Activated T-helper 1 cell treated with anti-CD3 and anti-CD28 coated beads, Interleukin-12 subunit alpha, Interleukin-12 subunit beta, Interleukin-2, Interleukin-4 antibody, amounts not matched to agents 30 ng/mL and 10 ng/mL and 1 ng/mL, durations not matched to agents 14 hours and 24 hours and 36 hours (primary cell): ENCODE results near the gene EXOC6B. TPM values are rescaled to one million over a fixed set of nuclear protein-coding genes. Genes with fewer than 3 reads are reported as not detected.

Source experiments
- DNase-seq: peaks from one replicate; pipeline ENCODE4 v3.0.0; 2021; ENCODE audit warnings: low spot score
- H3K27ac Mint-ChIP-seq: one replicate; pipeline ENCODE4 v1.8.0; 2021; ENCODE audit warnings: mild to moderate bottlenecking, mixed read lengths
- H3K27me3 Mint-ChIP-seq: one replicate; pipeline ENCODE4 v1.8.0; 2022; ENCODE audit warnings: mild to moderate bottlenecking, moderate library complexity, mixed read lengths; ENCODE audit not compliant: insufficient read depth
- H3K36me3 Mint-ChIP-seq: one replicate; pipeline ENCODE4 v1.8.0; 2021; ENCODE audit warnings: low read depth, mixed read lengths
- H3K4me1 Mint-ChIP-seq: one replicate; pipeline ENCODE4 v1.8.0; 2021; ENCODE audit warnings: low read depth, mixed read lengths
- H3K4me3 Mint-ChIP-seq: one replicate; pipeline ENCODE4 v1.8.0; 2021; ENCODE audit warnings: mild to moderate bottlenecking, moderate library complexity, mixed read lengths
- H3K9me3 Mint-ChIP-seq: one replicate; pipeline ENCODE4 v1.8.0; 2021; ENCODE audit warnings: mixed read lengths
- intact Hi-C: fragments of 100-400 bp; cut with micrococcal nuclease; formaldehyde crosslinking; loops from one replicate; pipeline ENCODE4 v1.15.1; 2024
- total RNA-seq: library from RNA; stranded (reverse); gene quantifications from 2 replicates; pipeline ENCODE4 v1.2.3, GENCODE V29; 2022

Gene EXOC6B
- total RNA-seq, 1 donor from 2014 or later, result 7.7 TPM

GRCh38 chr2:72341639-72342038 lies 484.2 kb downstream of the EXOC6B start:
- Mint-ChIP-seq H3K9me3 (peaks cover 3% of the 10 kb centered on the region), H3K27me3 (no peaks in the 10 kb centered on the region), H3K4me3 (no peak overlapping the region), H3K27ac (no peak overlapping the region), H3K36me3 (no peaks in the 10 kb centered on the region), H3K4me1 (no peaks in the 10 kb centered on the region)
- intact Hi-C loops, result no loop called here
- no peak for DNase-seq

DNA sequence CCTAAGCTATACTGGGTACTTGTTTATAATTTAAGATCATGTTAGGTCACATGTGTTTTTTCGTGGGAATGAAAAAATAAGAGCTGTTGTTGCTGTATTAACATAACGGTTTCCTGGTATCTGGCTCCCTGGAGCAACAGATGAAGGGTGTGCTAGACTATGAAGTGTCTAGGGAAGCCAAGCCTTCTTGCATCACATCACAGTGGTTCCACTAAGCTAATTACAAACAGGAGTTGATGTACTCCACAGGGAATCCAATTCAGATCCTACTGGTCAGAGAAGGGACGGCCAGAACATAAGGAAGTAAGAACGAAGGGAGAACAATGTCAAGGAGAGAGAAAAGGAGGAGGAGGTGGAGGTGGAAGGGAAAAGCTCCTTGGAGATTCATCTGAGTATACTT lies 485.2 kb downstream of the EXOC6B start:
- Mint-ChIP-seq H3K36me3 (no peaks in the 10 kb centered on the region), H3K27ac (no peak overlapping the region), H3K4me3 (no peak overlapping the region), H3K27me3 (no peaks in the 10 kb centered on the region), H3K9me3 (peaks cover 3% of the 10 kb centered on the region), H3K4me1 (no peaks in the 10 kb centered on the region)
- no peak for DNase-seq
- intact Hi-C loops, result no loop called here

GRCh38 chr2:72338076-72338475 lies 487.8 kb downstream of the EXOC6B start:
- Mint-ChIP-seq H3K4me1 (no peaks in the 10 kb centered on the region), H3K27ac (no peak overlapping the region), H3K9me3 (no peaks in the 10 kb centered on the region), H3K36me3 (no peaks in the 10 kb centered on the region), H3K4me3 (no peak overlapping the region), H3K27me3 (no peaks in the 10 kb centered on the region)
- intact Hi-C loops, result no loop called here
- DNase-seq, result no peak

GRCh38 chr2:72332720-72333119 lies 493.1 kb downstream of the EXOC6B start:
- intact Hi-C loops, result no loop called here
- Mint-ChIP-seq H3K4me1 (no peaks in the 10 kb centered on the region), H3K9me3 (peaks cover 3% of the 10 kb centered on the region), H3K27me3 (no peaks in the 10 kb centered on the region), H3K36me3 (no peaks in the 10 kb centered on the region), H3K27ac (no peak overlapping the region), H3K4me3 (no peak overlapping the region)
- DNase-seq, result no peak

GRCh38 chr2:72330652-72331051 lies 495.2 kb downstream of the EXOC6B start:
- no peaks in the 10 kb centered on the region for H3K27me3 Mint-ChIP-seq
- no peaks in the 10 kb centered on the region for H3K4me1 Mint-ChIP-seq
- H3K9me3 Mint-ChIP-seq, result peaks cover 3% of the 10 kb centered on the region
- intact Hi-C loops, result no loop called here
- H3K4me3 Mint-ChIP-seq, result no peak overlapping the region
- no peaks in the 10 kb centered on the region for H3K36me3 Mint-ChIP-seq
- no peak for DNase-seq
- no peak overlapping the region for H3K27ac Mint-ChIP-seq

DNA sequence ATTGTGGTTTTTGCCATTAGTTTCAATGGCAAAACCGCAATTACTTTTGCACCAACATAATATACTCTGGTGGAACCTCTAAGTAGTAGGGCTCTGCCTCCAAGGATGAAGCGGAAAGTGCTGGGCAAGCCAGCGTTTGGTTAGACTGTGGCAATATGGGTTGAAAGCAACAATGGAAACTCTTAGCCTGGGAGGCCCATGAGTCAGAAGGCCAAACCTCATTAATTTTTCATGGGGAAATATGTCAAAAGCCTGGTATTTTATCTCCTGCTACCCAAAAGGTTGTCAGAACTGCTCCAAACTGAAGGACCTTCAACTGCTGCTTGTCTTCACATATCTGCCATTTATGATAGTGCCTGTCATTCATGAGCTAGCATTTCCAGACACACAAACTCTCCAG lies 499.1 kb downstream of the EXOC6B start:
- no peaks in the 10 kb centered on the region for H3K36me3 Mint-ChIP-seq

GRCh38 chr2:72325592-72326422 lies 500.0 kb downstream of the EXOC6B start:
- intact Hi-C loops, result no loop called here
- H3K4me1 Mint-ChIP-seq, result no peaks in the 10 kb centered on the region
- no peaks in the 10 kb centered on the region for H3K27me3 Mint-ChIP-seq
- H3K4me3 Mint-ChIP-seq, result no peak overlapping the region
- H3K27ac Mint-ChIP-seq, result no peak overlapping the region
- H3K9me3 Mint-ChIP-seq, result peaks cover 3% of the 10 kb centered on the region
- DNase-seq, result no peak
- H3K36me3 Mint-ChIP-seq, result no peaks in the 10 kb centered on the region

More for the DNA sequence above, 499.1 kb downstream of the EXOC6B start:
- no peak for DNase-seq
- no peaks in the 10 kb centered on the region for H3K4me1 Mint-ChIP-seq
- peaks cover 3% of the 10 kb centered on the region for H3K9me3 Mint-ChIP-seq
- intact Hi-C loops, result no loop called here
- H3K27ac Mint-ChIP-seq, result no peak overlapping the region
- no peaks in the 10 kb centered on the region for H3K27me3 Mint-ChIP-seq
- no peak overlapping the region for H3K4me3 Mint-ChIP-seq

DNA sequence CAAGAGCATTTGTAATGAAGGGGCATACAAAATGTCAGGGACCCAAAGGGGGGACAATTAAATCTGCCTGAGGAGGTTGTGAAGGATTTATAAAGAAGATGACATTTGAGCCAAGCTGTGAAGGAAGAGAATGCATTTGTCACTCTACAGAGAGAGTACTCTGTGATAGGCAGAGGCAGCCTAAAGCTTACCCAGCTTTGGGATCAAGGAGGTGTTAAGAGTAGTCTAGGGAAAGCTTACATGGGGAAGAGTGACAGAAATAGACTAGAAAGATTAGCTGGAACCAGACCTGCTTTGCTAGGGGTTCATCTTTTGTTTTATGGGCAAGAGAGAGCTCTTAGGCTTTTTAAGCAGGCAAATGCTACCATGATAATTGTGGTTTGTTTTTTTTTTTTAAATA lies 509.1 kb downstream of the EXOC6B start:
- Mint-ChIP-seq H3K4me3 (no peak overlapping the region), H3K36me3 (no peaks in the 10 kb centered on the region), H3K9me3 (no peaks in the 10 kb centered on the region), H3K27ac (no peak overlapping the region), H3K4me1 (no peaks in the 10 kb centered on the region), H3K27me3 (no peaks in the 10 kb centered on the region)
- DNase-seq, result no peak
- intact Hi-C loops, result no loop called here

GRCh38 chr2:72300147-72300684 lies 525.6 kb downstream of the EXOC6B start:
- peaks cover 19% of the 10 kb centered on the region for H3K9me3 Mint-ChIP-seq

GRCh38 chr2:72293620-72294019 lies 532.2 kb downstream of the EXOC6B start:
- Mint-ChIP-seq H3K4me3 (no peak overlapping the region), H3K27ac (no peak overlapping the region), H3K36me3 (no peaks in the 10 kb centered on the region), H3K4me1 (no peaks in the 10 kb centered on the region), H3K27me3 (no peaks in the 10 kb centered on the region), H3K9me3 (peaks cover 7% of the 10 kb centered on the region)
- DNase-seq, result no peak
- intact Hi-C loops, result no loop called here

More at GRCh38 chr2:72300147-72300684, 525.6 kb downstream of the EXOC6B start:
- no peaks in the 10 kb centered on the region for H3K36me3 Mint-ChIP-seq
- H3K27me3 Mint-ChIP-seq, result no peaks in the 10 kb centered on the region
- no peaks in the 10 kb centered on the region for H3K4me1 Mint-ChIP-seq
- intact Hi-C loops, result no loop called here
- no peak for DNase-seq
- no peak overlapping the region for H3K27ac Mint-ChIP-seq
- no peak overlapping the region for H3K4me3 Mint-ChIP-seq

GRCh38 chr2:72292433-72292832 lies 533.4 kb downstream of the EXOC6B start:
- no peaks in the 10 kb centered on the region for H3K27me3 Mint-ChIP-seq
- intact Hi-C loops, result no loop called here
- DNase-seq, result no peak
- peaks cover 3% of the 10 kb centered on the region for H3K9me3 Mint-ChIP-seq
- no peak overlapping the region for H3K4me3 Mint-ChIP-seq
- H3K36me3 Mint-ChIP-seq, result no peaks in the 10 kb centered on the region
- no peaks in the 10 kb centered on the region for H3K4me1 Mint-ChIP-seq
- no peak overlapping the region for H3K27ac Mint-ChIP-seq

GRCh38 chr2:72291059-72291458 lies 534.8 kb downstream of the EXOC6B start:
- Mint-ChIP-seq H3K4me3 (no peak overlapping the region), H3K4me1 (no peaks in the 10 kb centered on the region), H3K27me3 (no peaks in the 10 kb centered on the region), H3K36me3 (no peaks in the 10 kb centered on the region), H3K27ac (no peak overlapping the region), H3K9me3 (no peaks in the 10 kb centered on the region)
- no peak for DNase-seq
- intact Hi-C loops, result no loop called here

DNA sequence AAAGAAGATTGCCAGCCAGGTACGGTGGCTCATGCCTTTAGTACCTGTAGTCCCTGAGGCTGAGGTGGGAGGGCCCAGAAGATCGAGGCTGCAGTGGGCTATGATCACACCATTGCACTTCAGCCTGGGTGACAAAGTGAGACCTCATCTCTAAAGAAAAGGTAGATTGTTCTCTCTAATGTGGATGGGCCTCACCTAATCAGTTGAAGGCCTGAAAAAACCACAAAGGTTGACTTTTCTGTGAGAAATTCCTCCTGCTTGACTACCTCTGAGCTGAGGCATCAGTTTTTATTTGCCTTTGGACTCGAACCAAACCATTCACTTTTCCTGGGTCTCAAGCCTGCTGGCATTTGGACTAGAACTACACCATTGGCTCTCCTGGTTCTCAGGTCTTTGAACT lies 536.1 kb downstream of the EXOC6B start:
- Mint-ChIP-seq H3K36me3 (no peaks in the 10 kb centered on the region), H3K27me3 (no peaks in the 10 kb centered on the region), H3K4me1 (no peaks in the 10 kb centered on the region), H3K27ac (no peak overlapping the region), H3K4me3 (no peak overlapping the region), H3K9me3 (no peaks in the 10 kb centered on the region)
- intact Hi-C loops, result no loop called here
- DNase-seq, result no peak
